Coronary artery (tissue), 2 donors: ENCODE measurements around the gene C1RL.

Experiments
- DNase-seq: peaks from one replicate; pipeline ENCODE4 v3.0.0-alpha.2; 2017; ENCODE audit warnings: low spot score
- H3K27ac ChIP-seq, 2 donors: fragments of 200-600 bp; sonication (generic); one replicate each; pipeline ENCODE4 v1.5.1; 2016 to 2019
- H3K4me3 ChIP-seq: fragments of 200-600 bp; sonication (generic); 2 replicates; pipeline ENCODE4 v1.5.1; 2016; ENCODE audit warnings: mild to moderate bottlenecking, moderate library complexity
- CTCF ChIP-seq: fragments of 200-600 bp; sonication (generic); IDR thresholded peaks from one replicate; pipeline ENCODE4 v1.5.1; 2019; ENCODE audit warnings: antibody characterized with exemption

Gene C1RL

GRCh38 chr12:7083125-7083524, 25.9 kb downstream of the C1RL start:
- Histone ChIP-seq H3K27ac (peak overlapping the region in 1 of 2 donors; percentile 22), H3K4me3 (no peak overlapping the region)
- DNase-seq, result no peak
- no peak for TF ChIP-seq CTCF

- H3K27ac ChIP-seq, result peak overlapping the region in 1 of 2 donors; percentile 63
These were observed 28.0 kb downstream of the C1RL start for GRCh38 chr12:7081037-7081436.

GRCh38 chr12:7079826-7080125, 29.2 kb downstream of the C1RL start:
- no peak for DNase-seq
- no peak overlapping the region for H3K4me3 ChIP-seq
- H3K27ac ChIP-seq, result peak overlapping the region; percentile 11 to 85
- TF ChIP-seq CTCF, result no peak

More at GRCh38 chr12:7081037-7081436, 28.0 kb downstream of the C1RL start:
- no peak for TF ChIP-seq CTCF
- no peak for DNase-seq
- no peak overlapping the region for H3K4me3 ChIP-seq

GRCh38 chr12:7078163-7078562, 30.9 kb downstream of the C1RL start:
- no peak for DNase-seq
- H3K4me3 ChIP-seq, result no peak overlapping the region
- TF ChIP-seq CTCF, result no peak
- H3K27ac ChIP-seq, result no peak overlapping the region

- Histone ChIP-seq H3K27ac (peak overlapping the region in 1 of 2 donors; percentile 20), H3K4me3 (no peak overlapping the region)
- DNase-seq, result peak; percentile 57
- TF ChIP-seq CTCF, result no peak
These were observed 32.5 kb downstream of the C1RL start for GRCh38 chr12:7076493-7076892.

GRCh38 chr12:7075939-7076338, 33.1 kb downstream of the C1RL start:
- Histone ChIP-seq H3K4me3 (no peak overlapping the region), H3K27ac (peak overlapping the region in 1 of 2 donors; percentile 37)
- no peak for DNase-seq
- TF ChIP-seq CTCF, result no peak

- H3K4me3 ChIP-seq, result no peak overlapping the region
- TF ChIP-seq CTCF, result no peak
- H3K27ac ChIP-seq, result peak overlapping the region in 1 of 2 donors; percentile 37
- DNase-seq, result no peak
These were observed 33.5 kb downstream of the C1RL start for GRCh38 chr12:7075518-7075917.
